Measurements from ENCODE around the gene TMEM158.

The TMEM158 gene

GRCh38 chr3:45188719-45189659, 37.1 kb downstream of the TMEM158 start:
- no peaks in the 10 kb centered on the region for H3K36me3 ChIP-seq (ENCODE audit: control insufficient read depth in 1 of 2, insufficient read depth in 2 of 2, low read length in 2 of 2)
- H3K4me3 ChIP-seq (ENCODE audit: low read depth, low read length), result no peak overlapping the region
- no peaks in the 10 kb centered on the region for H3K79me2 ChIP-seq (ENCODE audit: control insufficient read depth, insufficient read depth, low read length, poor library complexity)
- H2BK5ac ChIP-seq (ENCODE audit: low read depth, low read length, poor library complexity), result no peak overlapping the region
- H4K8ac ChIP-seq (ENCODE audit: low read depth, low read length), result no peak overlapping the region
- H3K79me1 ChIP-seq (ENCODE audit: low read length), result peaks cover 2% of the 10 kb centered on the region
- no peak overlapping the region for H3K23ac ChIP-seq (ENCODE audit: low read length)
- H2AFZ ChIP-seq (ENCODE audit: insufficient read depth, low read length, poor library complexity), result no peak overlapping the region
- H3K27ac ChIP-seq (ENCODE audit: low read depth, low read length), result no peak overlapping the region
- no peaks in the 10 kb centered on the region for H3K9me3 ChIP-seq (ENCODE audit: insufficient read depth, low read depth, low read length)
- H3K9ac ChIP-seq (ENCODE audit: low read length), result no peak overlapping the region
- no peak overlapping the region for H4K12ac ChIP-seq (ENCODE audit: low read depth, low read length)
- DNase-seq, result no peak
- H3K4me2 ChIP-seq (ENCODE audit: low read length), result no peak overlapping the region
- no peak overlapping the region for H4K91ac ChIP-seq (ENCODE audit: low read depth, low read length)
- H3K18ac ChIP-seq (ENCODE audit: low read length), result no peak overlapping the region
- no peak overlapping the region for H2AK5ac ChIP-seq (ENCODE audit: low read length)
- no peak overlapping the region for H2BK12ac ChIP-seq (ENCODE audit: low read length)
- no peak overlapping the region for H3K4ac ChIP-seq (ENCODE audit: low read depth, low read length)
- H2BK120ac ChIP-seq (ENCODE audit: insufficient read depth, low read length, poor library complexity), result no peak overlapping the region
- H3K4me1 ChIP-seq (ENCODE audit: control insufficient read depth in 1 of 2, insufficient read depth in 2 of 2, low read length in 2 of 2), result no peaks in the 10 kb centered on the region
- H3K27me3 ChIP-seq (ENCODE audit: insufficient read depth, low read length), result no peaks in the 10 kb centered on the region
- WGBS (ENCODE audit: extremely low coverage, insufficient coverage, insufficient read length), result no CpG with 5 or more reads among the region's 8 CpGs
- H3K14ac ChIP-seq (ENCODE audit: low read length), result no peak overlapping the region

GRCh38 chr3:45187694-45188141, 38.4 kb downstream of the TMEM158 start:
- H3K79me2 ChIP-seq (ENCODE audit: control insufficient read depth, insufficient read depth, low read length, poor library complexity), result no peaks in the 10 kb centered on the region
- no peak overlapping the region for H2AK5ac ChIP-seq (ENCODE audit: low read length)
- H3K27me3 ChIP-seq (ENCODE audit: insufficient read depth, low read length), result no peaks in the 10 kb centered on the region
- no peak overlapping the region for H3K4me3 ChIP-seq (ENCODE audit: low read depth, low read length)
- H3K14ac ChIP-seq (ENCODE audit: low read length), result no peak overlapping the region
- no peak overlapping the region for H4K8ac ChIP-seq (ENCODE audit: low read depth, low read length)
- no peak overlapping the region for H3K23ac ChIP-seq (ENCODE audit: low read length)
- no peak overlapping the region for H3K4ac ChIP-seq (ENCODE audit: low read depth, low read length)
- no peak overlapping the region for H2BK5ac ChIP-seq (ENCODE audit: low read depth, low read length, poor library complexity)
- H3K79me1 ChIP-seq (ENCODE audit: low read length), result peaks cover 7% of the 10 kb centered on the region
- H3K4me1 ChIP-seq (ENCODE audit: control insufficient read depth in 1 of 2, insufficient read depth in 2 of 2, low read length in 2 of 2), result peaks cover 10% of the 10 kb centered on the region in 2 experiments
- no peaks in the 10 kb centered on the region for H3K9me3 ChIP-seq (ENCODE audit: insufficient read depth, low read depth, low read length)
- H4K91ac ChIP-seq (ENCODE audit: low read depth, low read length), result no peak overlapping the region
- H3K27ac ChIP-seq (ENCODE audit: low read depth, low read length), result no peak overlapping the region
- no peak overlapping the region for H2BK120ac ChIP-seq (ENCODE audit: insufficient read depth, low read length, poor library complexity)
- WGBS (ENCODE audit: extremely low coverage, insufficient coverage, insufficient read length), result no CpG with 5 or more reads among the region's 3 CpGs
- no peak overlapping the region for H3K18ac ChIP-seq (ENCODE audit: low read length)
- no peak overlapping the region for H2BK12ac ChIP-seq (ENCODE audit: low read length)
- no peak overlapping the region for H3K9ac ChIP-seq (ENCODE audit: low read length)
- H3K36me3 ChIP-seq (ENCODE audit: control insufficient read depth in 1 of 2, insufficient read depth in 2 of 2, low read length in 2 of 2), result no peaks in the 10 kb centered on the region
- H2AFZ ChIP-seq (ENCODE audit: insufficient read depth, low read length, poor library complexity), result no peak overlapping the region
- no peak overlapping the region for H3K4me2 ChIP-seq (ENCODE audit: low read length)
- no peak overlapping the region for H4K12ac ChIP-seq (ENCODE audit: low read depth, low read length)
- no peak for DNase-seq

- no peak overlapping the region for H3K23ac ChIP-seq (ENCODE audit: low read length)
- no peaks in the 10 kb centered on the region for H3K79me2 ChIP-seq (ENCODE audit: control insufficient read depth, insufficient read depth, low read length, poor library complexity)
- no peaks in the 10 kb centered on the region for H3K9me3 ChIP-seq (ENCODE audit: insufficient read depth, low read depth, low read length)
- no CpG with 5 or more reads among the region's 6 CpGs for WGBS (ENCODE audit: extremely low coverage, insufficient coverage, insufficient read length)
- H3K9ac ChIP-seq (ENCODE audit: low read length), result no peak overlapping the region
- no peak overlapping the region for H3K18ac ChIP-seq (ENCODE audit: low read length)
- H3K36me3 ChIP-seq (ENCODE audit: control insufficient read depth in 1 of 2, insufficient read depth in 2 of 2, low read length in 2 of 2), result no peaks in the 10 kb centered on the region
- H2BK5ac ChIP-seq (ENCODE audit: low read depth, low read length, poor library complexity), result no peak overlapping the region
- no peak overlapping the region for H3K4me2 ChIP-seq (ENCODE audit: low read length)
- H4K12ac ChIP-seq (ENCODE audit: low read depth, low read length), result no peak overlapping the region
- H2BK120ac ChIP-seq (ENCODE audit: insufficient read depth, low read length, poor library complexity), result no peak overlapping the region
- no peak overlapping the region for H4K91ac ChIP-seq (ENCODE audit: low read depth, low read length)
- no peak overlapping the region for H4K8ac ChIP-seq (ENCODE audit: low read depth, low read length)
- no peak overlapping the region for H2AFZ ChIP-seq (ENCODE audit: insufficient read depth, low read length, poor library complexity)
- H3K14ac ChIP-seq (ENCODE audit: low read length), result no peak overlapping the region
- no peaks in the 10 kb centered on the region for H3K27me3 ChIP-seq (ENCODE audit: insufficient read depth, low read length)
- DNase-seq, result no peak
- no peak overlapping the region for H3K4ac ChIP-seq (ENCODE audit: low read depth, low read length)
- peaks cover 8% of the 10 kb centered on the region for H3K79me1 ChIP-seq (ENCODE audit: low read length)
- H3K27ac ChIP-seq (ENCODE audit: low read depth, low read length), result no peak overlapping the region
- peaks cover 11 to 12% of the 10 kb centered on the region in 2 experiments for H3K4me1 ChIP-seq (ENCODE audit: control insufficient read depth in 1 of 2, insufficient read depth in 2 of 2, low read length in 2 of 2)
- no peak overlapping the region for H2BK12ac ChIP-seq (ENCODE audit: low read length)
- H2AK5ac ChIP-seq (ENCODE audit: low read length), result no peak overlapping the region
- H3K4me3 ChIP-seq (ENCODE audit: low read depth, low read length), result no peak overlapping the region
Measured at GRCh38 chr3:45186871-45187270, 39.2 kb downstream of the TMEM158 start.

GRCh38 chr3:45185461-45185860, 40.6 kb downstream of the TMEM158 start:
- Histone ChIP-seq H2BK5ac (ENCODE audit: low read depth, low read length, poor library complexity) (no peak overlapping the region), H4K91ac (ENCODE audit: low read depth, low read length) (no peak overlapping the region), H3K18ac (ENCODE audit: low read length) (no peak overlapping the region), H3K4ac (ENCODE audit: low read depth, low read length) (no peak overlapping the region), H3K79me1 (ENCODE audit: low read length) (peaks cover 8% of the 10 kb centered on the region), H2BK12ac (ENCODE audit: low read length) (no peak overlapping the region), H3K9me3 (ENCODE audit: insufficient read depth, low read depth, low read length) (no peaks in the 10 kb centered on the region), H3K14ac (ENCODE audit: low read length) (no peak overlapping the region), H2BK120ac (ENCODE audit: insufficient read depth, low read length, poor library complexity) (no peak overlapping the region), H3K4me2 (ENCODE audit: low read length) (no peak overlapping the region), H3K27me3 (ENCODE audit: insufficient read depth, low read length) (no peaks in the 10 kb centered on the region), H3K23ac (ENCODE audit: low read length) (no peak overlapping the region), H3K4me1 (ENCODE audit: control insufficient read depth in 1 of 2, insufficient read depth in 2 of 2, low read length in 2 of 2) (peaks cover 16 to 18% of the 10 kb centered on the region in 2 experiments), H4K8ac (ENCODE audit: low read depth, low read length) (no peak overlapping the region), H3K79me2 (ENCODE audit: control insufficient read depth, insufficient read depth, low read length, poor library complexity) (no peaks in the 10 kb centered on the region), H4K12ac (ENCODE audit: low read depth, low read length) (no peak overlapping the region), H3K9ac (ENCODE audit: low read length) (no peak overlapping the region), H2AK5ac (ENCODE audit: low read length) (no peak overlapping the region), H3K27ac (ENCODE audit: low read depth, low read length) (no peak overlapping the region), H2AFZ (ENCODE audit: insufficient read depth, low read length, poor library complexity) (no peak overlapping the region), H3K36me3 (ENCODE audit: control insufficient read depth in 1 of 2, insufficient read depth in 2 of 2, low read length in 2 of 2) (no peaks in the 10 kb centered on the region), H3K4me3 (ENCODE audit: low read depth, low read length) (no peak overlapping the region)
- no CpG with 5 or more reads among the region's 5 CpGs for WGBS (ENCODE audit: extremely low coverage, insufficient coverage, insufficient read length)
- no peak for DNase-seq

Measured in trophoblast cell (in vitro differentiated cells and primary cell).